ENCODE measurements around the gene PDE10A.

PDE10A gene

GRCh38 chr6:165325609-165326008, 337.4 kb downstream of the PDE10A start:
- DNase-seq: no peak

- no peak for DNase-seq
Observed at GRCh38 chr6:165321555-165322145, 341.4 kb downstream of the PDE10A start.

GRCh38 chr6:165321150-165321549, 341.9 kb downstream of the PDE10A start:
- DNase-seq: no peak

- no peak for DNase-seq
Observed at GRCh38 chr6:165317723-165318122, 345.3 kb downstream of the PDE10A start.

GRCh38 chr6:165308926-165309731, 353.9 kb downstream of the PDE10A start, which contains the start of gene C6orf118:
TSS of gene C6orf118 (minus strand) at chr6:165309605. CDS start at chr6:165309586, 19 bp downstream.
- no peak for DNase-seq

DNA sequence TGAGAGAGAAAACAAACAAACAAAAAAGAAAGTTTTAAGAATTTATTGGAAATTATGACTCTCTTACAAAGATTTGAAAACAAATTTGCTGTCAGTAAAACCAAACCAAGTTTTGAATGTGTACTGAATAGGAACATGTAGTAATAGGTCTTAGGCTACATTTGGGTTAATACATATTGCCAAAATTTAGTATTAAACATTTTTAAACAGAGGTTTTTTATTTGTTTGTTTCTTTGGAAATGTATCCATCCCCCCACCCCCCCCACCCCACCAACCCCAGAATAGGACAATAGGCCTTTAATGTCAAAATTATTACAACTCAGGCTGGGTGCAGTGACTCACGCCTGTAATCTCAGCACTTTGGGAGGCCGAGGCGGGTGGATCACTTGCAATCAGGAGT, 356.1 kb downstream of the PDE10A start:
- no peak for DNase-seq

DNA sequence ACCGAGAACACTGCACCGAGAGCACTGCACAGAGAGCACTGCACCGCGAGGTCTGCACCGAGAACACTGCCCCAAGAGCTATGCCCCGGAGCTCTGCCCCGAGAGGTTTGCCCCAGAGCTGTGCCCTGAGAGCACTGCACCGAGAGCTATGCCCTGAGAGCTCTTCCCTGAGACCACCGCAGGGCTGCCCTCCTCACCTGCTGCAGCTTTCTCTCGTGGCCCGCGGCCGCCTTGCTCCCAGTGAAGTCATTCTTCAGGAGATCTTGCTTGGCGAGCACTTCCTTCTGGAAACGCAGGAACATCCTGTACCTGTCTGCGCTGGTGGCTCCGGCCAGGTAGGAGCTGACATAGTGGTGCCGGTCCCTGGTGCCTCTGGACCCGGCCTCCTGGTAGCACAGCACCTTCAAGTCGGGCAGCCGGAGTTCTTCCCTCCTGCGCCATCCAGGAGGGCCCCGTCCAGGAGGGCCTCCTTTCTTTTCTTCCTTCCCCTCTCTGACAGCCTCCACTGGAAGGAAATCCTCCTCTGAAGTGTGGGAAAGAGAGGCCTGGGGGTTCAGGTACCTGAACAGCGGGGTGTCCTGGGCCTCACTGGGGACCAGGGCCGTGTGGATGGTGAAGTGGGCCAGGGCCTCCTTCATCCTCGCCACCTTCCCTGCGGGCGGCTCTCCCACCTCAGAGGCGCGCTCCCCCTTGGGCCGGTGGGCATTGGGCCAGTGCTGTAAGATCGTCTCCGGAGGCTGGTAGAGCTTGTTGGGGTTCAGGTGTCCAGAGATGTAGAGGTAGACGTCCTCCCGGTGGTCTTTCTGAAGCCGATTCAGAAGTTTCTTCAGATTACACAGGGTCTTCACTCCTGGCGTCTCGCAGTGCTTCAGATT, 361.4 kb downstream of the PDE10A start:
- no peak for DNase-seq

- no peak for DNase-seq
Observed at GRCh38 chr6:165300422-165300936, 362.6 kb downstream of the PDE10A start.

DNA sequence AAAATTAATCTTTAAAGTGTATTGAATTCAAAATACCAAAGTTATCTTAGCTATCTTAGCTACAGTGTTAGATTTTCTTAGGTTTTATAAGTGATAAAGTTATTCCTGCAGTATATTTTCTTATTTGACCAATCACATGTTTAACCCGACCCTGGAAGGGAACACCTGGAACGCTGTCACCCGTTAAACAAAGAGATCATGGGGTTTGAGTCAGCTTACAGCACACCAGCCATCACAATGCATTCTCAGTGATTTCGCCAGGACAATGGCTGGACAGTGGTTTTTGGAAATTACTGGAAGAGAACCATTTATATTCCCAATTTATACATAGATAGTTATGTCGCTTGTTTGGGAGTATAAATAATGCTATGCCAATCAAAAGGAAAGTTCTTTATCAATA, 364.2 kb downstream of the PDE10A start:
- DNase-seq: no peak

GRCh38 chr6:165298402-165298801, 364.6 kb downstream of the PDE10A start:
- no peak for DNase-seq

DNA sequence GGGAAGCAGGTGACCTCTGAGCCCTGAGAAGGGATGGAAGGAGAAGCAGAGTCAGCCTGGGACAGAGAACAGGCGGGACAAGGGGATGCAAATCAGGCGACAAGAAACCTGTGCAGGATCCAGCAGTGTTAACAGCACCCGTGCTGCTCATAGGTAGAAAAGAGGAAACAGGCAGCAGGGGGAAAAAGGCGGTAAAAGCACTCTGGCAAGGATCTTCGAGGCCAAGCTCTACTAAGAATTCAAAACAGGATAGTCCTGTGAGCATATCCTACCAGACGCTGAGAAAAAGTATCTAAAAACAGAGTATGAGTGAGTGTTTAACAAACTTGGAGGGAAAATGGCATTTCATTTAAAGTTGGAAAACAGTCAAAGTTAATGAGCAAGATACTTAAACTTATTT, 370.4 kb downstream of the PDE10A start:
- DNase-seq: no peak

Data from NCI-H446 (cell line).